Endothelial cell (in vitro differentiated cells): ENCODE data around the gene MGRN1. TPM values are rescaled to one million over a fixed set of nuclear protein-coding genes. Genes with fewer than 3 reads are reported as not detected.

Experiments used
- DNase-seq: peaks from one replicate; pipeline ENCODE4 v3.0.0; 2021; ENCODE audit warnings: low spot score
- H3K27ac Mint-ChIP-seq: one replicate; pipeline ENCODE4 v1.8.0; 2021; ENCODE audit warnings: mixed read lengths, inconsistent platforms; ENCODE audit not compliant: unreplicated experiment
- H3K27me3 Mint-ChIP-seq: one replicate; pipeline ENCODE4 v1.8.0; 2021; ENCODE audit warnings: mild to moderate bottlenecking, moderate library complexity, mixed read lengths, inconsistent platforms; ENCODE audit not compliant: unreplicated experiment
- H3K36me3 Mint-ChIP-seq: one replicate; pipeline ENCODE4 v1.8.0; 2021; ENCODE audit warnings: mild to moderate bottlenecking, low read depth, mixed read lengths, inconsistent platforms; ENCODE audit not compliant: unreplicated experiment
- H3K4me1 Mint-ChIP-seq: one replicate; pipeline ENCODE4 v1.8.0; 2021; ENCODE audit warnings: mild to moderate bottlenecking, mixed read lengths, inconsistent platforms; ENCODE audit not compliant: unreplicated experiment
- H3K4me3 Mint-ChIP-seq: one replicate; pipeline ENCODE4 v1.8.0; 2021; ENCODE audit warnings: mild to moderate bottlenecking, mixed read lengths, inconsistent platforms; ENCODE audit not compliant: unreplicated experiment
- H3K9me3 Mint-ChIP-seq: one replicate; pipeline ENCODE4 v1.8.0; 2021; ENCODE audit warnings: mixed read lengths, inconsistent platforms; ENCODE audit not compliant: unreplicated experiment
- total RNA-seq: library from RNA; stranded (reverse); fragmentation: NEBNext Ultra II Directional; extraction: Animal tissue kit (Norgen Biotek cat#: 25700); gene quantifications from one replicate; pipeline ENCODE4 v1.2.1, GENCODE V29; 2021; ENCODE audit not compliant: unreplicated experiment
- TF ChIP-seq, protein P1 (sequence below): fragments of 200-600 bp; sonication (generic); IDR thresholded peaks from one replicate; pipeline ENCODE4 v1.5.0; 2021; ENCODE audit warnings: antibody characterized with exemption; ENCODE audit not compliant: unreplicated experiment

The MGRN1 gene
- total RNA-seq, 1 donor from 2014 or later, result 82.5 TPM

- no peak for DNase-seq
- TF ChIP-seq, protein P1, sequence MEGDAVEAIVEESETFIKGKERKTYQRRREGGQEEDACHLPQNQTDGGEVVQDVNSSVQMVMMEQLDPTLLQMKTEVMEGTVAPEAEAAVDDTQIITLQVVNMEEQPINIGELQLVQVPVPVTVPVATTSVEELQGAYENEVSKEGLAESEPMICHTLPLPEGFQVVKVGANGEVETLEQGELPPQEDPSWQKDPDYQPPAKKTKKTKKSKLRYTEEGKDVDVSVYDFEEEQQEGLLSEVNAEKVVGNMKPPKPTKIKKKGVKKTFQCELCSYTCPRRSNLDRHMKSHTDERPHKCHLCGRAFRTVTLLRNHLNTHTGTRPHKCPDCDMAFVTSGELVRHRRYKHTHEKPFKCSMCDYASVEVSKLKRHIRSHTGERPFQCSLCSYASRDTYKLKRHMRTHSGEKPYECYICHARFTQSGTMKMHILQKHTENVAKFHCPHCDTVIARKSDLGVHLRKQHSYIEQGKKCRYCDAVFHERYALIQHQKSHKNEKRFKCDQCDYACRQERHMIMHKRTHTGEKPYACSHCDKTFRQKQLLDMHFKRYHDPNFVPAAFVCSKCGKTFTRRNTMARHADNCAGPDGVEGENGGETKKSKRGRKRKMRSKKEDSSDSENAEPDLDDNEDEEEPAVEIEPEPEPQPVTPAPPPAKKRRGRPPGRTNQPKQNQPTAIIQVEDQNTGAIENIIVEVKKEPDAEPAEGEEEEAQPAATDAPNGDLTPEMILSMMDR, result no peak
- no peak overlapping the region for H3K27ac Mint-ChIP-seq
- H3K36me3 Mint-ChIP-seq, result no peaks in the 10 kb centered on the region
- peaks cover 8% of the 10 kb centered on the region for H3K27me3 Mint-ChIP-seq
- H3K4me3 Mint-ChIP-seq, result no peak overlapping the region
- peaks cover 5% of the 10 kb centered on the region for H3K4me1 Mint-ChIP-seq
- no peaks in the 10 kb centered on the region for H3K9me3 Mint-ChIP-seq
These were observed 12.1 kb upstream of the MGRN1 start for GRCh38 chr16:4612474-4612931.

DNA sequence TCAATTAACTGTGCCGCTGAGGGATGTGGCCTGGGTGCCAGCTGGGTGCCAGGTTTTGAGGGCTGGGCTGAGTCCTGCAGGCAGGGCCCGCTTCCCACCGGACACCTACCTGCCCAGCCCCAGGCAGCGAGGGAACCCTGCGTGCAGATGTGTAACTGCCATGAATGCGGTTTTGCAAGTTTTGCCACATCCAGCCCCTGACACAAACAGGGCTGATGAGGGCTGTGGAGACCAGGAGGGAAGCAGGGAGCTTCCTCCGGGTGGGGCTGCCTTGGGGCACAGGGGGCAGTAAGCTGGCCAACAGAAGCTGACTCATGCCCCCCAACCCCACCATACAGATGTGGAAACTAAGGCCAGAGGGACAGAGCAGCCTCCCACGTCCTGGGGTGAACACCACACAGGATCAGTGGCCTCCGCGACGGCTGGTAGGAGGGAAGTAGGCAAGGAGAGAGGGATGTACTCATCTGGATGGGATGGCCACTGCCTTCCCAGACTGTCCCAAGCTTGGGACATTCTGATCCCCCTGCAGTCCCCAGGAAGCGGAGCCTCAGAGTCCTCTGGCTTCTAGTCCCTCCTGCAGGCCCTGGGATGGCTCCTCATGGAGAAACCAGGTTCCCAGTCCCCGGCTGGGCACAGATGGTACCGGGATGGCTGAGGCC, 11.5 kb upstream of the MGRN1 start:
- Mint-ChIP-seq H3K27ac (no peak overlapping the region), H3K9me3 (no peaks in the 10 kb centered on the region), H3K27me3 (peaks cover 8% of the 10 kb centered on the region), H3K4me1 (peaks cover 9% of the 10 kb centered on the region), H3K4me3 (peak overlapping the region; percentile 85), H3K36me3 (no peaks in the 10 kb centered on the region)
- TF ChIP-seq, protein P1, result no peak
- no peak for DNase-seq

DNA sequence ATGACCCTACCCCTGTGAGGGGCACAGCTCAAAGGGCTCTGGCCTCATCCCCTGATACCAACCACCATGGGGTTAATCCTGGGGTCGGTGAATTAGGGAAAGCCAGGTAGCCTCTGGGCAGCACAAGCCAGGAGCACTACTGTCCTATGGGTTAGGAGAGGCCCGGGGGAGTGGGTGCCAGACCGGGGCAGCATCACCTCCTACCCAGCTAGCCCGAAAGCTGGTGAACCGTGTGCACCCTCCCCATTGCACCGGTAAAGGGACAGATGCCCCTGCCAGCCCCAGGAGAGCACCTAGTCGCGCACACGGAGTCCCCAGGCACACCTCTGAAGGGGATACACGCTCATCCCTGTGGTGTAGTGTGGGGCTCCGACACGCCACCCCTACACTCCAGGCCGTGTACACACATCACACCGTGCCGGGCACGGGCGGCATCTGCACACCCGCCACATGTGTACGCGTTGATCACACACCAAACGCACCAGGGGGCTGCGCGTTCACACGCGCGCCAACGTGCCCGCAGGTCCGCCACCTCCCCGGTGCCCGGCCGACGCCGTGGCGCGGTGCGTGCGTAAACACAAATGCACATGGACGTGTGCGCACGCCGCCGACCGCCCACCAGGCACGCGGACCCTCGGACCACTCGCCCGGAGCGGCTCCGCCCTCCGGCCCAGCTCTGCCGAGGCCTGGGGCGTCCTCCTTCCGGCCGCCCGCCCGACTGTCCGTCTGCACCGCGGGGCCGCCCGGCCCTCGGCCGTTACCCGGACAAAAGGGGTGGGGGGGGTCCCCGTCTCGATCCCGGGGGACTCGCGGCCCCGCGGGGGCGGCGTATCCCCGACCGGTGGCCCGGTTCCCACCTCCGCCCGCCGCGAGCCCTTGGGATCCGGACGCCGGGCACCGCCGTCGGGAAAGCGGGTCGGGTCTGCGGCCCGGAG, 10.7 kb upstream of the MGRN1 start:
- no peaks in the 10 kb centered on the region for H3K36me3 Mint-ChIP-seq
- H3K27me3 Mint-ChIP-seq, result peaks cover 7% of the 10 kb centered on the region
- H3K27ac Mint-ChIP-seq, result no peak overlapping the region
- DNase-seq, result peak; percentile 43
- H3K4me1 Mint-ChIP-seq, result peaks cover 9% of the 10 kb centered on the region
- peak overlapping the region; percentile 85 for H3K4me3 Mint-ChIP-seq
- TF ChIP-seq, protein P1, result no peak
- no peaks in the 10 kb centered on the region for H3K9me3 Mint-ChIP-seq

DNA sequence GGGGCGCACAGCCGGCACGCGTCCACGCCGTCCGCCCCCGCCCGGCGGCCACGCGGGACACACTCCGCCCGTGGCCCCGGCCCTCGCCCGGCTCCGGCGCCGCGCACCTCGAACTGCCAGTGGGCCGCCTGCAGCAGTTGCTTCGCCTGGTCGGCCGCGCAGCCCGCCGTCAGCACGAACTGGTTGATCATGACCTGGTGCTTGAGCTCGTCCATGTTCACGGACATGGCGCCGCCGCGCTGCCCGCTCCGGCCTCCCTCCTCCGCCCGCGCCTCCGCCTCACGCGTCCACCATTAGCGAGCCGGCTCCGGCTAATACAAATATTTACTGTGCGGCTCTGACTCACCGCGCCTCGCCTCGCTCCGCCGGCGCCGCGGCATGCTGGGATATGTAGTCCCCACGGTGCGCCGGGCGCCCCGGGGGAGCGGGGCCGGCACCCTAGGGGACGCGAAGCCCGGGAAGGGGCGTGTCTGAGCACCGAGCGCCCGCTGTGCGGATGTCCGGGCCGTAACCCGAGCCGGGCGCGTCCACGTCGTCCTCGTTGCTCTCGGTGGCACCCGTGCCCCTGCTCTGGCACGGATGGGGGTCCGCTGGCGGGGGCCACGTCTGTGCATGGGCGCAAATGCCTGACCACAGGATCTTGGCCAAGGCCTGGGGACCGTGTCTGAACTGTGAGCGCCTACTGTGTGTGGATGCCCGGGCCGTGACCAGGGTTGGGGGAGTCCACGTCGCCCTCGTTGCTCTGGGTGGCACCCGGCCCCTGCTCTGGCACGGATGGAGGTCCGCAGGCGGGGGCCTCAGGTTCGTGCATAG, 9.8 kb upstream of the MGRN1 start, which contains the start of gene UBALD1:
Gene UBALD1, minus strand, starts transcription at position 318 of the 813 bp plus-strand sequence. Its CDS starts 91 bp downstream, at position 227.
- peak within 1 kb of the TSS; percentile 89 for H3K4me3 Mint-ChIP-seq
- TF ChIP-seq, protein P1, result no peak
- no peaks in the 10 kb centered on the region for H3K36me3 Mint-ChIP-seq
- H3K9me3 Mint-ChIP-seq, result no peaks in the 10 kb centered on the region
- peak; percentile 77 for DNase-seq
- peaks cover 7% of the 10 kb centered on the region for H3K27me3 Mint-ChIP-seq
- H3K27ac Mint-ChIP-seq, result peak within 1 kb of the TSS; percentile 99
- peaks cover 9% of the 10 kb centered on the region for H3K4me1 Mint-ChIP-seq
